Liver (tissue), 9 donors: ENCODE data around the gene IFNAR1. TPM values are rescaled to one million over a fixed set of nuclear protein-coding genes. Genes with fewer than 3 reads are reported as not detected.

Source experiments
- DNase-seq: peaks from one replicate; pipeline ENCODE4 v3.0.0-alpha.2; 2017; ENCODE audit warnings: low spot score
- H3K27ac ChIP-seq, 2 donors: one replicate each; pipeline ENCODE4 v1.7.0; 2013; ENCODE audit warnings: inconsistent platforms in 2 of 2, low read length in 2 of 2, control low read depth in 1 of 2, low read depth in 1 of 2, mild to moderate bottlenecking in 1 of 2
- H3K27me3 ChIP-seq, 4 donors: one replicate each; pipeline versions ENCODE4 v1.6.1 to v1.7.0; 2013; ENCODE audit warnings: low read length in 3 of 4, inconsistent platforms in 1 of 4, mild to moderate bottlenecking in 1 of 4, moderate library complexity in 1 of 4; ENCODE audit not compliant: control insufficient read depth in 4 of 4, insufficient read depth in 4 of 4
- H3K36me3 ChIP-seq, 4 donors: one replicate each; pipeline versions ENCODE4 v1.6.1 to v1.7.0; 2013; ENCODE audit warnings: low read length in 3 of 4, mild to moderate bottlenecking in 3 of 4, low read depth in 1 of 4, moderate library complexity in 1 of 4; ENCODE audit not compliant: control insufficient read depth in 4 of 4, insufficient read depth in 3 of 4
- H3K4me1 ChIP-seq, 4 donors: one replicate each; pipeline versions ENCODE4 v1.6.1 to v1.7.0; 2013; ENCODE audit warnings: low read length in 3 of 4, mild to moderate bottlenecking in 3 of 4, moderate library complexity in 1 of 4; ENCODE audit not compliant: control insufficient read depth in 4 of 4, insufficient read depth in 4 of 4
- H3K4me3 ChIP-seq, 3 donors: one replicate each; pipeline versions ENCODE4 v1.6.1 to v1.7.0; 2013; ENCODE audit warnings: low read length in 3 of 3, control low read depth in 1 of 3, low read depth in 1 of 3, mild to moderate bottlenecking in 1 of 3
- H3K9ac ChIP-seq, 2 donors: one replicate each; pipeline ENCODE4 v1.7.0; 2013; ENCODE audit warnings: low read length in 2 of 2, mild to moderate bottlenecking in 2 of 2, moderate library complexity in 2 of 2, control low read depth in 1 of 2, low read depth in 1 of 2
- H3K9me3 ChIP-seq, 4 donors: one replicate each; pipeline versions ENCODE4 v1.6.1 to v1.7.0; 2013; ENCODE audit warnings: low read length in 3 of 4; ENCODE audit not compliant: control insufficient read depth in 4 of 4
- ATF3 ChIP-seq: IDR thresholded peaks from 2 replicates; pipeline ENCODE4 v1.6.1; 2016; ENCODE audit warnings: antibody characterized with exemption
- CTCF ChIP-seq: fragments of 150-350 bp; IDR thresholded peaks from 2 replicates; pipeline ENCODE4 v1.5.1; 2017; ENCODE audit warnings: improper control_type of control experiment, low read depth, low read length; ENCODE audit not compliant: missing input control
- FOXA1 ChIP-seq: IDR thresholded peaks from 2 replicates; pipeline ENCODE4 v1.6.1; 2016; ENCODE audit warnings: antibody characterized with exemption
- FOXA2 ChIP-seq: IDR thresholded peaks from 2 replicates; pipeline ENCODE4 v1.6.1; 2016; ENCODE audit warnings: antibody characterized with exemption
- GABPA ChIP-seq, 2 donors: IDR thresholded peaks in 1 of 2; conservative IDR thresholded peaks in 1 of 2; 2 replicates each; pipeline ENCODE4 v1.6.1; 2016; ENCODE audit warnings: antibody characterized with exemption in 2 of 2, mild to moderate bottlenecking in 1 of 2, moderate library complexity in 1 of 2
- HNF4G ChIP-seq: IDR thresholded peaks from 2 replicates; pipeline ENCODE4 v1.6.1; 2016; ENCODE audit warnings: antibody characterized with exemption
- NR2F2 ChIP-seq: IDR thresholded peaks from 2 replicates; pipeline ENCODE4 v1.6.1; 2016; ENCODE audit warnings: antibody characterized with exemption
- RAD21 ChIP-seq, 2 donors: IDR thresholded peaks; 2 replicates each; pipeline ENCODE4 v1.6.1; 2016; ENCODE audit warnings: antibody characterized with exemption in 2 of 2, mild to moderate bottlenecking in 2 of 2
- REST ChIP-seq: IDR thresholded peaks from 2 replicates; pipeline ENCODE4 v1.6.1; 2016; ENCODE audit warnings: antibody characterized with exemption, mild to moderate bottlenecking
- RXRA ChIP-seq, 2 donors: IDR thresholded peaks; 2 replicates each; pipeline ENCODE4 v1.6.1; 2017 to 2018; ENCODE audit warnings: antibody characterized with exemption in 2 of 2, mild to moderate bottlenecking in 1 of 2
- TAF1 ChIP-seq: conservative IDR thresholded peaks from 2 replicates; pipeline ENCODE4 v1.6.1; 2016; ENCODE audit warnings: antibody characterized with exemption, mild to moderate bottlenecking
- YY1 ChIP-seq: IDR thresholded peaks from 2 replicates; pipeline ENCODE4 v1.6.1; 2016; ENCODE audit warnings: antibody characterized with exemption, mild to moderate bottlenecking
- WGBS: extraction: QIAGEN DNeasy Blood & Tissue Kit; methylation state at CpG from one replicate; pipeline ENCODE4 v1.1.7; 2013; 5-methylcytosine and 5-hydroxymethylcytosine counted together
- polyA plus RNA-seq, 2 donors: library from polyadenylated mRNA; stranded (reverse) in 1 of 2; unstranded in 1 of 2; fragments of 200-250 nt in 1 of 2; fragments of >200 nt in 1 of 2; fragmentation: Nextera tagmentation in 1 of 2; extraction: Ambion mirVana in 1 of 2; gene quantifications; one replicate each; pipeline versions ENCODE4 v1.2.1 to v1.2.3, GENCODE V29; 2013 to 2015
- total RNA-seq, 2 donors: library from RNA; depleted of rRNA; stranded (reverse); fragments of >200 nt; gene quantifications; one replicate each; pipeline ENCODE4 v1.2.3, GENCODE V29; 2014
- TF ChIP-seq, protein P1 (sequence below): IDR thresholded peaks from 2 replicates; pipeline ENCODE4 v1.6.1; 2016; ENCODE audit warnings: antibody characterized with exemption
- donor health status: healthy.
- donor health status: healthy.
- donor health status: healthy.
- donor health status: healthy.
- donor health status: healthy.

IFNAR1 gene
- total and polyA plus RNA-seq, 4 donors: 31.1 to 54.3 (median 46.2) TPM

DNA sequence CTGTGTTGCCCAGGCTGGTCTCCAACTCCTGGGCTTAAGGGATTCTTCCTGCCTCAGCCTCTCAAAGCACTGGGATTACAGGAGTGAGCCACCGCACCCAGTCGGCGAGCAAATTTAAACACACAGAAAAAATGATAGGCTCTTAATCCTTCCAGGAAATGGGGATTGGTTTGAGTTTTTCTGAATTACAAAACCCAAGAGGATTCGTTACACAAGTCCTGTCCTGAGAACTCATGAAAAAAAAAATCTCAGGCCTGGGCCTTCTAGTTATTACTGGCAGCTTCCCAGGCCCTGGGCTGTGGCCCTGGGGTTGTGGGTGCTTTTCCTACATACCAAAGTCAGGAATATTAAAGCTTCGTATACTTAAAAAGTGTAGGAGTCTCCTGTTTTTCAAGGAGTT is 72.2 kb downstream of the IFNAR1 start (continued):
- TF ChIP-seq ATF3: no peak
- no peak for TF ChIP-seq HNF4G
- TF ChIP-seq NR2F2: no peak

DNA sequence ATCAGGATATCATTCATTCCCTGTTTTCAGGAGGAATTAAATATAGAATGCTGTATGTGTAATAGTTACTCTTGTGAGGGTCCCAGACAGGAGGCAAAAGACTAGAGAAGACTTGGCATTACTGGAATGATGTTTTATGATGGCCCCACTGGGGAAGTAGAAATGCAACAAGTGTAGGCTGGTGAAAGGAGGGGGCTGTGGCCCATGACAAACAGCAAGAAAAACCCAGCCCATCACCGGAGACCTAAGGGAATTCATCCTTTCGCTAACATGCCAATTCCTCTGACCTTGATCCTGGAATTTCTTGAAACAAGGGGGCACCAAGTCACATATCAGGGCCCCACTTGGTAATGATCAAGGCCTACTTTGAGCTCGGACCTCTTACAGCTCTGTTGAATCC is 72.9 kb downstream of the IFNAR1 start:
- Histone ChIP-seq H3K4me1 (no peaks in the 10 kb centered on the region), H3K4me3 (no peak overlapping the region), H3K9me3 (no peaks in the 10 kb centered on the region), H3K9ac (no peak overlapping the region), H3K27me3 (no peaks in the 10 kb centered on the region), H3K27ac (no peak overlapping the region), H3K36me3 (no peaks in the 10 kb centered on the region)
- 98% methylated on average over 3 of the region's 3 CpGs for WGBS
- TF ChIP-seq RAD21 (IDR thresholded peaks at IDR 0.05) (no peak), CTCF (no peak), RXRA (IDR thresholded peaks at IDR 0.05) (no peak), NR2F2 (no peak), GABPA (IDR thresholded peaks at IDR 0.05 in 1 of 2, conservative IDR thresholded peaks at IDR 0.05 in 1 of 2) (no peak), HNF4G (no peak), FOXA1 (no peak)
- TF ChIP-seq, protein P1, sequence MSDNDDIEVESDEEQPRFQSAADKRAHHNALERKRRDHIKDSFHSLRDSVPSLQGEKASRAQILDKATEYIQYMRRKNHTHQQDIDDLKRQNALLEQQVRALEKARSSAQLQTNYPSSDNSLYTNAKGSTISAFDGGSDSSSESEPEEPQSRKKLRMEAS: no peak
- DNase-seq: no peak

DNA sequence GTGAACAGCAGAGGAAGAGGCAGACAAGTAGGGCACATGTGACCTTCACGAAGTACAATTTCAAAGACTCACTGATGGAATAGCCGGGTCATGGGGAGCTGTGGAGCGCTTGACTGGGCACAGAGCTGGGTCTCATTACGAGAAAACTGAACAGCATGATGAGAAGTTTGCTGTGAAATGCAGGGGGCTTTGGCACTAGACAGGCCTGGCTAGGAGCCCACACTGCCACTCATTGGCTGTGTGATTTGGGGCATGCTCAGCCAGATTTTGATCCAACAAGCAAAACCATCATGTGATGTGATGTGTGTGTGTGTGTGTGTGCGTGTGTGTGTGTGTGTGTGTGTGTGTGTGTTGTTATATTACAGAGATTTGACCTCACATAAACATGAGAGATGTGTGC is 73.6 kb downstream of the IFNAR1 start:
- no peak for DNase-seq
- H3K27me3 ChIP-seq: no peaks in the 10 kb centered on the region
- H3K4me1 ChIP-seq: no peaks in the 10 kb centered on the region
- H3K4me3 ChIP-seq: no peak overlapping the region
- TF ChIP-seq TAF1 (no peak), GABPA (IDR thresholded peaks at IDR 0.05 in 1 of 2, conservative IDR thresholded peaks at IDR 0.05 in 1 of 2) (no peak), HNF4G (no peak), FOXA1 (no peak), FOXA2 (no peak), YY1 (no peak), REST (no peak), CTCF (no peak)
- H3K9me3 ChIP-seq: no peaks in the 10 kb centered on the region
- H3K36me3 ChIP-seq: no peaks in the 10 kb centered on the region
- H3K27ac ChIP-seq: no peak overlapping the region
- no peak overlapping the region for H3K9ac ChIP-seq
- WGBS: 90% methylated on average over 5 of the region's 5 CpGs
